ENCODE results near the gene MTMR3.

- TF ChIP-seq CTCF (IDR thresholded peaks at IDR 0.05), result no peak
- no peak for TF ChIP-seq POLR2A (IDR thresholded peaks at IDR 0.05; ENCODE audit: low read length)
- TF ChIP-seq JUNB (IDR thresholded peaks at IDR 0.05), result no peak
- no peak for TF ChIP-seq MYC (IDR thresholded peaks at IDR 0.05; ENCODE audit: borderline replicate concordance, low read length)
- TF ChIP-seq FOSL2 (IDR thresholded peaks at IDR 0.05), result no peak
- TF ChIP-seq FOSL2 (CRISPR knock-in tag; IDR thresholded peaks at IDR 0.05), result no peak
- TF ChIP-seq RAD21 (conservative IDR thresholded peaks at IDR 0.05 in 1 of 2, IDR thresholded peaks at IDR 0.05 in 1 of 2), result no peak
- no peak for TF ChIP-seq PBX3 (IDR thresholded peaks at IDR 0.05)
- no peak for TF ChIP-seq KDM1A (IDR thresholded peaks at IDR 0.05; ENCODE audit: low read depth)
- no peak for TF ChIP-seq KDM5A (IDR thresholded peaks at IDR 0.05)
- no peak for TF ChIP-seq CEBPB (IDR thresholded peaks at IDR 0.05)
- no peak for TF ChIP-seq TFCP2L1 (CRISPR knock-in tag; IDR thresholded peaks at IDR 0.05)
- no peak for TF ChIP-seq NPAS2 (CRISPR knock-in tag; IDR thresholded peaks at IDR 0.05; ENCODE audit: borderline replicate concordance)
These were observed 130.2 kb downstream of the MTMR3 start for GRCh38 chr22:30013201-30013600.

All from A549 (cell line).